Activated CD4-positive, alpha-beta T cell treated with anti-CD3 and anti-CD28 coated beads for 24 hours (primary cell): Measurements from ENCODE around the gene FDXACB1.
"Not testable (repeated sequence)": the region's sequence is repeated elsewhere in the genome, so short reads cannot be mapped to it uniquely, and the experiment has no call there.

Source experiments
- DNase-seq, 2 donors: peaks; one replicate each; pipeline ENCODE4 v3.0.0-alpha.2; 2020; ENCODE audit warnings: low read depth in 2 of 2

The FDXACB1 gene

DNA sequence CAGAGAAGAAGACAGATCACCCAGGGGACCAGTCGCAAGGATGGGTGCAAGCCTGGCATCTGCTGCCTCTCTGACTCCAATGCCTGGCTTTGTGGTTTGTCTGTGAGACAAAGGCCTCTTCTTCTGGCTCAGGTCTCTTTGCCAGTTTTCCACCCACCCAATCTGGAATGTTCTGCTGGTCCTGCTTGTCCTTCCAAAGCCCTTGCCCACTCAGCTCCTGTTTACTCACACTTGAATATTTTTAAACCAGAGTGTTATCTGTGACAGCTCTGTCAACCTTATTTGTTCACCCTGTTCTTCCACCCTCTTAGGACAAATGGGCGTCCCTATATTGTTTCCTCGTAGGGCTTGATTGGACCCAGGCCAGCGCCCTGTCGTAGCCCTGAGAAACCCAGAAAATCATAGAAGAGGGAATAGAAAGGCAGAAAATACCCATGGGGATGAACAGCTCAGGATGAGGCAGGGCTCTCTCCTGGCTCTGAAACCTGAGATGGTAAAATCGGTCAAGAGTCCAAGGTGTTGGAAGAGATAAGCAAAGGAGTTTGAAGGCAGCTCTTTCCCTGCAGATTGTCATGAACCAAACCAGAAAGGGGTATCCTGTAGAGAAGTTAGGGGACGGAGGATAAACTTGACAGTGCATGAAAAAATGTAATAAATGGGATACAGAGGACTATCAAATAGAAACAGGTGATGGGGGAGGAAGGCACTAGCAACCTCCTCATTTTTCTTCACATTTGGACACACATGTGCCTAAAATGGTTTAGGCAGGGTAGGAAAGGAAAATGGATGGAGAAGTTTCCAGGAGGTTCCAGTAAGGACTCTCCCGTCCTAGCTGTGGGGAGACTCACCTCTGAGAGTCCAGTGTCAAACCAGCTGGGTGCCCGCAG is 32.0 kb upstream of the FDXACB1 start:
- DNase-seq = no peak

DNA sequence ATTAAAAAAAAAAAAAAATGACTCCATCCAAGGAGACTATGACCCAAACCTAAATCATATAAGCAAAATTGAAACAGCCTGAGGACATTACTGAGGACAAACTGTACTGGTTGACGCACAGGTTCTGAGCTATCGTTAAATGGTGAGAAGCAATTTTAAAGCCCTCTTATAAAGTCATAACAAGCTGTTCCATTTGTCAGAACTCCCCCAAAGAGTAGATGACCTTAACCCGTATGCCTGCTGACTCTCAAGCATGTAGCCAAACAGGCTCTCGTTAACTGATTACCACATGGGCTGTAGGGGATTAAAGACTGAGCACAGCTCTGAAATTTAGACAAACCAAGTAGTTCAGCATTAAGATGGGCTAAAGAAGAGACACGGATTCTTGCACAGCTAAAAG is 30.4 kb upstream of the FDXACB1 start:
- no peak for DNase-seq

DNA sequence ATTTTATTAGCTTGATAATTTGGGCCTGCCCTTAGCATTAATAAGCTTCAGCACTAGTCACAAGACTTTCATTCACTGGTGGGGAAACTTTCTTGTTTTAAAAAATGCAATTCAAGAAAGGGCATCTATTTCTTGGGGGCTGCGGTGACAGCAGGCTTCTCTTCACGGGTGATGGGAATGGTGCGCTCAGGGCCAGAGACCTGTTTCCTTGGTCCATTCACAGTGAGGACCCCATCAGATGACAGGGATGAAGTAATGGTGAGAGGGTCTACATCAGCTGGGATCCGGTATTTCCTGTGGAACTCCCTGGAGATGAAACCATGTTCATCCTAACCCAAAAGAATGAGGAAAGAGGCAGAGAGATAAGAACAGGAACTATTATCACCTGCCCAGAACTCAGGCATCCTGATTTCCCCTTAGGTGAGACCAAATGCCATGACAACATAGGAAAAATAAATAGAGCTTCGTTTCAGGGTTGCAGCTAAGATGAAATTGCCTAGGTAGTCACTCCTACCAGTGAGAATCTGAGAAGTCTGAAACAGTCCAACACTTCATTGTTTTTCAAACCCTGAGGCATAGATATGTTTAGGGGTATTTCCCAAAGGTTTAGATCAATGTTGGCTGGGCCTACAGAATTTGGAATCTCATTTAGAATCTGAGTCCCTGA is 29.8 kb upstream of the FDXACB1 start:
- no peak for DNase-seq

DNA sequence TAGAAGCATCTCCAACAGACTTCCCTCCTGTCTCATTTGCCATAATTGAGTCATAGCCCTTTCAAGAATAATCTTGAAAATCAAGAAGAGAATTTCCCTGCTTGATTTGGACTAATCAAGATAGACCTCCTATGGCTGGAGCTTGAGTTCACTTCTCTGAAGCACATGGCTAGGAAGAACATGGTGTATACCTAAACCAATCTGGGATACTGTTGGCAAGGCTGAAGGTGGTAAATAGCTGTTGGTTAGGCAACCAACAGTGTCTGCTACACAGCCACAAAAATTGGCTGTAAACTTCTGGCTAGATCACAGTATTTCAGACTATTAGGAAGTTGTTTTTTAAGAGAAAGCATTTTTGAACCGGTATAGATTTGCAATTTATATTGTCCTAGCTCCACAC is 27.7 kb upstream of the FDXACB1 start:
- DNase-seq = no peak

DNA sequence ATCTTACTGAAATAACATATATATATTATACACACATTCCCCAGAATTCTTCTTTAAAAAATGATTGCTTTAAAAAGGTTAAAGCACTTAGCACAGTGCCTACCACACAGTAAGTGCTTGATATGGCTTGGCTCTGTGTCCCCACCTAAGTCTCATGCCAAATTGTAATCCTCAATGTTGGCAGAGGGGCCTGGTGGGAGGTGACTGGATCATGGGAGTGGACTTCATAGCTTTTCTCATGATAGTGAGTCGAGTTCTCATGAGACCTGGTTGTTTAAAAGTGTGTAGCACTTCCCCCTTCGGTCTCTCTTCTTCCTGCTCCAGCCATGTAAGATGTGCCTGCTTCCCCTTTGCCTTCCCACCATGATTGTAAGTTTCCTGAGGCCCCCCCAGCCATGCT is 26.4 kb upstream of the FDXACB1 start:
- no peak for DNase-seq

DNA sequence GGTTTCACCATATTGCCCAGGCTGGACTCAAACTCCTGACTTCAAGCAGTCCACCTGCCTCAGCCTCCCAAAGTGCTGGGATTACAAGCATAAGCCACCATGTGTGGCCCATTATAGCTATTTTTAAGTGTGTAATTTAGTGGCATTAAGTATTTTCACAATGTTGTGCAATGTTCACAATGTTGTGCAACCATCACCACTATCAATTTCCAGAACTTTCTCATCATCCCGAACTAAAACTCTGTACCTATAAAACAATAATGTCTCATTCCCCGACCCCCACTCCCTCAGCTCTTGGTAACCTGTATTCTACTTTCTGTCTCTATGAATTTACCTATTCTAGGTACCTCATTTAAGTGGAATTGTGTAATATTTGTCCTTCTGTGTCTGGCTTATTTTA is 7.9 kb upstream of the FDXACB1 start:
- DNase-seq = no peak

DNA sequence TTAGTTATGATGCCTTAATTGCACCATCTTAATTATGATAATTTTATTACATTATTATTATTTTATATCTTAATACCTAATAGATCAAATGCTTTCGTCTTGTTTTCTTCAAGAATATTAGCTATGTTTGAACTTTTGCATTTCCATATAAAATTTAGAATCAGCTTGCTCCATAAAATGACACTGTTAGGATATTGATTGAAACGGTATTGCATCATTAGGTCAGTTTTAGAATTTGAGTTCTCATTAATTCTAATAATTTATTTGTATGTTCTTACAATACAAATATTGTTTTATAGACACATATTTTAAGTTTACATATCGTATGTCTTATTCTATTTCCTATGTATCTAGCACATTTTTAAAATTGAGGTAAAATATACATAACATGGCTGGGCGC is 7.1 kb upstream of the FDXACB1 start:
- DNase-seq = no peak

DNA sequence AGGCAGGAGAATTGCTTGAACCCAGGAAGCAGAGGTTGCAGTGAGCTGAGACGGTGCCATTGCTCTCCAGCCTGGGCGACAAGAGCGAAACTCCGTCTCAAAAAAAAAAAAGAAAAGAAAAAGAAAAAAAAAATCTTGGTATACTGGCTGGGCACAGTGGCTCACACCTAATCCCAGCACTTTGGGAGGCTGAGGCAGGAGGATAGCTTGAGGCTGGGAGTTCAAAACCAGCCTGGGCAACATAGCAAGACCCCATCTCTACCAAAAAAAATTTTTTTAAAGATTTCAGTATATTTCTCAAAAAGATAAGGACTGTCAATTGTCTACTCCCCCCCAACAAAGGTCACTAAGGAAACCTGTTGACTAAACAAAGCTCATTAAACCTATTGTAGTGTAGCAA is 6.1 kb upstream of the FDXACB1 start:
- DNase-seq = not testable (repeated sequence)

DNA sequence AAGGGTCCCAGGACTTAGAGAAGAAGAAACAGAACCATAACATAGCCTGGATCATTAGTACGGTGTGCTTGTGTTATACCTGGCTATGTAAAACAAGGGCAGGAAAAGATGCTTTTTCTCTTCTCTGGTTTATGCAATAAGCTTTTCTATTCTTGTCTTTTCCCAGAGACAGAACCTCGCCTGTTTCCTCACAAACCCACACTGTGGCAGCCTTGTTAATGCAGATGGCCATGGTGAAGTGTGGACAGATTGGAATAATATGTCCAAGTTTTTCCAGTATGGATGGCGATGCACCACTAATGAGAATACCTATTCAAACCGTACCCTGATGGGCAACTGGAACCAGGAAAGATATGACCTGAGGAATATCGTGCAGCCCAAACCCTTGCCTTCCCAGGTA is 3.2 kb upstream of the FDXACB1 start:
- no peak for DNase-seq

DNA sequence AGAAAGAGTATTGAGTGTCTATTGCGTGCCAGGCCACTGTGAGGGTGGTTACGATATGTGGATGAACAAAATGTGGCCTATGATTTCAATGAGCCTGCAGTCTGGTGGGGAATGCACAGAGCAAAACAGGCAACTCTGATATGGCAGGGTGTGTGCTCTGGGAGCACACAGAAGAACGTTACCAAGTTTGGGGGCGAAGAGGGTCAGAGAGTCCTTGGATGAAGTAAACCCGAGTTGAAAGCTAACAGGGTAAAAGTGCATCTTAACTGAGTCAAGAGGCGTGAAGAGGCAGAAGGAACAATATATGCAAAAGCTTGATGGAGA is 634 bp upstream of the FDXACB1 start:
- no peak for DNase-seq

DNA sequence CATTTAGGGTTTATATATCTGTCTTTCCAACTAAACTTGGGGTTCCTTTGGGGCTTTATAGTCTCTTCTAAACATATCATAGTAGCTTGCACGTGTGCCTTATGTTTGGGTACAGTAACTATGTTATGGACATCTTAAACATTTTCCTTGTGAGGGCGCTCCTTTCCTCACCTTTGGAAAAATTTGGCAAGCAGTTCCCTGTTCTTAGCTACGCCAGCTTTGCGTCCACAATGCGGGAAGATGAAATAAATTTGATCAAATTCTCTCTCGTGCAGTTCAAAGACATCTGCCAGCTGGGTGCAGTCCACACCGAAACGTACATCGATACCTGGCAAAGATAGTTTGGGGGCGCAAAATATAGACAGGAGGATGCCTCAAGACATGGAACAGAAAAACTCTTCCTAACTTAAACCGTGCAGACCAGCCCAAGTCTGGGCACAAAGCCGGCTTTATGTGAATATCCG is 548 bp downstream of the FDXACB1 start:
- no peak for DNase-seq

DNA sequence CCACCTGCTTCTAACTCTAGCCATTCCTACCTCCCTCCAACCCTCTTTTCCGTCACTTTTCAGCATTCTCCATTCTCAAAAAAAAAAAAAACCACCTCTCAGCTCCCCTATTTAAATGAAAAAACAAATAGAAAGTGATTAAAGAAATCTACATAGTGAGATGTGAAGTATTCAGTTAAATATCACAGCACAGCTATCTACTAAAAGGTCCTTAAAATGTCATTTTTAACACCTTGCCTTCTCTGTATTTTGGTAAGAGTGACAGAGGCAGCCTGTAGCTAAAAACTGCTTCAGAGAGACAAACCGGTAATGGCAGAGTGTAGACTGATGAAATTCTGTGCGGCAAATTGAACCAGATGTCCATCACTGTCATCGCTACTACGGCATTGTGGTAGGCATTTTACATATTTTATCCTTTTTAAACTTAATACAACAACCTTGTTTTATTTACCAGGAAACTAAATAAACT is 7.2 kb downstream of the FDXACB1 start:
- no peak for DNase-seq

DNA sequence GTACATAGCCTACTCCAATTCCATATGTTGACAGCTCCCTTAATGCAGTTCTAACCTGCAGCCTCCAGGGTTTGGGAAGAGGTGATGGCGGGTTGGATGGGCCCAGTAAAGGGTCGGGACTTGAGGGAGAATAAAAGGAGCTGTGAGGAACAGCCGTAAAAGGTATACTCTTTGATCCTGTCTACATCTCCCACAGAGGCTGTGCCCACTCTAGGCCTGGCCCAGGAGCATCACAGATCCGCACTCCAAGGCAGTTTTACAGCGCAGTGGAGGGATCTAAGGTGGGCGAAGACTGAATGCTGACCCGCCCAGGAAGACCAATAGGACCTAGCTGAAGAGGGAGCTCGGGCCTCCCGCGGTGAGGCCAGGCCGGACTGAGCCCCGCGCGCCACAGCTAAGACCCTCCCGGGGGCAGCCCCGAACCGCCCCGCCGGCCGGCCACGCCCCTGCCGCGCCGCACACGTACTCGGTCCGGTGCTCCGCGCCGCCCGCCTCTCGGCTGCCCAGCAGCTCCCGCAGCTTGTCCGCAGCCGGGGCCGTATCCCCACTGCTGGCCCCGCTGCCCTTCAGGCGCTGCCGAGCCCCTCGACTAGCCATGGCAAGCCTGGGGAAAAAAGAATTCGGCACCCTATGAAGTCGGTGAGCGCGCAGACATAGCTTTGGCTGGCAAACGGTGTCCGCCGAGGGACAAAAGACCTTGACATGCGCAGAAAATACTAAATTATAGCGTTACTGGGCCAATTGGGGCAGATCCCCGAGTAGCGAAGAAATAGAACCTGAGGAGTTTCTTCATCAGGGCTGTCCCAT is 7.9 kb downstream of the FDXACB1 start, which contains the start of gene ALG9:
TSS of gene ALG9 (minus strand) at position 696 of the 807 bp plus-strand sequence. CDS start at position 597, 99 bp downstream.
- DNase-seq = peak; percentile 91 to 93

DNA sequence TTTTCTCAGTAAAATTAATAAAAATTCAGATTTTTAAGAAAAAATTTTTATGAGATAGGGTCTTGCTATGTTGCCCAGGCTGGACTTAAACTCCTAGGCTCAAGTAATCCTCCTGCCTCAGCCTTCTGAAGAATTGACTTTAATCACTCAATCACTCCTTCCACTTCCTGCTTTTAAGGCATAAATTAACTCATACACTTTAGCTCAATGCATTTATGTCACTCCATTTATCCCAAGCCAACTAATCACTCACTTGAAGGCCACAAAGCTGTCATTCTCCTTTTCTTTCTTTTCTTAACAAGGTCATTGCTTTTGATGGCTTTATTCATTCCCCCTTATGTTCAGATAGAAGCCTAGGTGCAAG is 8.5 kb downstream of the FDXACB1 start:
- no peak for DNase-seq

DNA sequence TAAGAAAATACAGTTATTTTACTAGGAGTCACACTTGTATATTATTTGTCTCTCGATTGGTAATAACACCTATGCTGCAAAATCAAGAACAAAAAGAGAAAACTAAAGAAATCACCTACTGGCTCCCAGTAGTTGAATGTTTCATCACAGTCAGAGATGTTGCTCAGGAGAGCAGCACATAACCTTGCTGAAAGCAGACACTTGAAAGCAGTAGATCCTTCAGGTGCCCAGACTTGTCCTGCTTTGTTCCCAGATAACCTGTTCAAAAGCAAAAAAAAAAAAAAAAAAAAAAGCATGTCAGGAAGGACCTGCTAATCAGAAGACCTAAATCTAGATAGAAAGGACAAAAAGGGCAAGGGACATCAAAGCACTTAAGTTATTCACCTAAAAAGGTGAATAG is 8.9 kb downstream of the FDXACB1 start:
- no peak for DNase-seq

DNA sequence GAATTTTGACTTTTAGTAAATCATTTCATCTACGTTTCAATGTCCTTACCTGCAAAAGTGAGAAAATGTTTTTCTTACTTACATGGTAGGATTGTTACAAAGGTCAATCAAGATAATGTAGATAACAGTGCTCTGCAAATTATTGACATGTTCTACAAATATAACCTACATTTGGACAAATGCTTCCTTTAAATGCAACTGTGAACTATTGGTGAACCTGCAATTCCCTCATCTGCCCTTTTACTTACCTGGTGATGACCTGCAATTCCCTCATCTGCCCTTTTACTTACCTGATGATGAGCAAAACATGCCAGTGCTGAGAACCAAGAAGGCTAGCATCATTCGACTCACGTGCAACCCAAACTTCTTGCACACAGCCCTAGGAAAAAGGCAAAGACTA is 18.7 kb downstream of the FDXACB1 start:
- DNase-seq = no peak

DNA sequence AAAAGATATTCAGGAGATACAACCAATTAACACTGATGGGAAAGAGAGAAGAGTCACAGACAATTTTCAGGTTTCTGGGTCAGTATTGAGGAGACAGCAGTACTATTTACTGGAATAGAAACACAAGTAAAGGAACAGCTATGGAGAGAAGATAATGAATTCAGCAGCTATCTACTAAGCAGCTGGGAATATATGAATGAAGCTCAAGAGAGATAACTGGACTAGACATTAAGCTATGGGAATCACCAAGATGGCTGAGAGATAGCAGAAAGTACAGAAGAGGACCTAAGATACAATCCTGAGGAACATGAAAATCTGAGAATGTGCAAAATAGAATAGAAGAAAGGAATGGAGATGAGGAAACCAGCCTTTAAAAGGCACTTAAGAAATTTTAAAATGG is 23.5 kb downstream of the FDXACB1 start:
- no peak for DNase-seq

DNA sequence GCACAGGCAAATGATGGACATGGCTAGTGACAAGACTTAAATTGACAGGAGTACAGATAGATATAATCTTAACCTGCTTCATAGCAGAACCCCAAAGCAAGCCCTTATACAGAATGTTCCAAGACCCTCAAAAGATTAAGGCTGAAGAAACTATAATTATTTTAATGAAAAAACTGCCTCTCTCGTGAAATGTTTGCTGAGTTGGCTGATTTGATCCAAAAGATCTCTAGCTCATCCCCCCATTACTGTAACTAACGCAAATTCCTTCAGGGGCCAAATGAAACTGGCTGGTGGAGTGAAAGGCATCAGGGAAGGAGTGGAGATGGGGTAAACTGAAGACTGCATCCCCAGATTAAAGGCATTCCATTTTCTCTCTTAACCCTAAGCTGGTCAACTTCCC is 26.9 kb downstream of the FDXACB1 start:
- no peak for DNase-seq

DNA sequence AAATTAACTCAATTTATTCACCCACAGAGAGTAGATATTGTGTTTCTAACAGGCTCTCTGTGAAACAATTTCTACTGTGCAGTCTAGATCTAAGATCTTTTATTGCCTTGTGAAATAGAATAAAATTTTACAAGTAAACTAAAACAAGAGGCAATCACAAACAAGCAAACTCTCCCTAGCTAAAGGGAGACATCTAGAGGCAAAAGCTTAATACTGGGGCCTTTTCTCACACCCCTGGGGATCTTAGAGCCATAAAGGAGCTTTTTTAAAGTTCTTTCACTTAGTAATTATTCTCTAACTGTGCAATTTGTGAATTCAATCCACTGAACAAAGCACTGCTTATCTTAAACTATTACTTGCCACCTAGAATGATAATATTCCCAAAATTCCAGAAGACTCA is 27.3 kb downstream of the FDXACB1 start:
- no peak for DNase-seq

DNA sequence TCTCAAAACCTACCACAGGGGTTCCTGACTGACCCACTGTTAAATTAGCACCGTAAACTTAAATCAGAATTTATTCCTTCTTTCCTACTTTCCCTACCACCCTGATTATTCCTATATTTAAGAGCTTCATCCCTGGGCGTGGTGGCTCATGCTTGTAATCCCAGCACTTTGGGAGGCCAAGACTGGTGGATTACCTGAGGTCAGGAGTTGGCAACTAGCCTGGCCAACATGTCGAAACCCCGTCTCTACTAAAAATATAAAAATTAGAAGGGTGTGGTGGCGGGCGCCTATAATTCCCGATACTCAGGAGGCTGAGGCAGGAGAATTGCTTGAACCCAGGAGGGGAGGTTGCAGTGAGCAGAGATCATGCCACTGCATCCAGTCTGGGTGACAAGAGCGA is 27.9 kb downstream of the FDXACB1 start:
- no peak for DNase-seq

DNA sequence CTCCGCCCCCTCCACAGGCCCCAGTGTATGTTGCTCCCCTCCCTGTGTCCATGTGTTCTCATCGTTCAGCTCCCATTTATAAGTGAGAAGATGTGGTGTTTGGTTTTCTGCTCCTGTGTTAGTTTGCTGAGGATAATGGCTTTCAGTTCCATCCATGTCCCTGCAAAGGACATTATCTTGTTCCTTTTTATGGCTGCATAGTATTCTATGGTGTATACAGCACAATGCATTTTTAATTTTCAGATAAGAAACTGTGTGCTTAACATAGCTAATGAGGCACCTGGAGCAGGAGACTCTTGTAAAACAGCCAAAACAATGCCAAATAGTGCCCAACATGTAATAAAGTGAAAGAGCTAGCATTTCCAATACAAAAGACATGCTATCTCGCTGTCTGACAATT is 29.3 kb downstream of the FDXACB1 start:
- DNase-seq = no peak

DNA sequence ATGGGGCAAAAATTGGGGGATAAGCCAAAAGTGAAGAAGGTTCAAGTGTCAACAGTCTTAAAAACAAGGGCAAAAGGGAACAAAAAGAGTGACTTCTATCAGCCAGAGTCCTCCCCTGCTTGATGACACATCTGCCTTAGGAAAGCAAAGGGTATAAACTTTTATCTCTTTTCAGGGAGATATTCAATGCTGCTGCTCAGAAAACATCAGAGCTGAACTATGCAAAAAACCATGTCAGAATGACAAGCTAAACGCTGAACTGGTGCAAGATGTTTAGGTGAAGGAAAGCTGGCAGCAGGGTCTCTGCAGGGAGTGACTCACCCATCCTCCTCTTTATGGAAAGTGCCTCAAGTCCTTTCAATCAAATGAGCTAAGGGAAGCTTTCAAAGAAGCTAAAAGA is 32.3 kb downstream of the FDXACB1 start:
- DNase-seq = no peak
